ENCODE measurements around the gene YBX2. TPM values are rescaled to one million over a fixed set of nuclear protein-coding genes. Genes with fewer than 3 reads are reported as not detected.

Gene YBX2
- total RNA-seq, 1 donor from 2014 or later, result 0.75 TPM

DNA sequence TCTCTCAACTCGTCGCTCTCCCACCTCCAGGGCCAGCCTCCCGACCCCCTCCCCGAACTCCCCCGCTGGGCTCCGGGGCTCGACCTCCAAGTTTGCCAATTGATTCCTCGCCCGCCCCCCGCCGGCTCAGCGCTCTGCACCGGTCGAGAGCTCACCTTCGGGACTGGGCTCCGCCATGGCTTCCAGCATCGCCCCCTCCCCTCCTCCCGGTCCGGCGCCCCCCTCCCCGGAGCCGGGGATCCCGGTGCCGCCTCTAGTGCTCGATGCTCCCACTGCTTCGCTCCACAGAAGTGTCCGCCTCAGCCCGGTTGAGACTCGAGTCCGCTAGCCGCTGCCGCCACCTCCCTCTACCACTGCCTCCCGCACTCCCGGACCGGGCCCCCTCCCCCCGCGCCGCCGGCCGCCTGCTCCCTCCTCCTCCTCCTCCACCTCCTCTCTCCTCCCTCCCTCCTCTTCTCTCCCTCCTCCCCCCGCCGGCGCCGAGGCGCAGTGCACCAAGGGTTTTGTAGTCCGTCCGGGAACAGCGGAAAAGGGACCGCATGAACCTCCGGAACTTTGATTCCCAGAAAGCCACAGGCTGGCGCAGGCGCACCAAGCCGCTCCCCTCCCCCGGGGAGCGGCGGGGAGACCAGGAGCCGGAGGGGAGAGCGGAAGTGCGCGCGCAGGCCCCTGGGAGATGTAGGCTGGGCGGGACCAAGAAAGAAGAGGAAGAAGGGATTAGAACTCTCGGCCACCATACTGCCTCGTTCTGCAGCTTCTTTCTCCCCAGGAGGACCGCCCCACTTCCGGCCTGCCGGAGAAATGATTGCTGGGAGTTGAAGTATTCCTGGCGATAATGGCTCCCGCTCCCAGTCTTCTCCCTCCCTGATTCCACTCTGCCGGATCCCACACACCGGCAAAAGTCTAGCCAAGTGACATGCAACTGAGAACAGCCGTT lies 55.1 kb downstream of the YBX2 start, which contains the start of gene PHF23:
Gene PHF23, minus strand, starts transcription at position 367 of the 937 bp plus-strand sequence. Its CDS starts 178 bp downstream, at position 189.
- DNase-seq (peak; percentile 99), ATAC-seq (ENCODE audit: poor library complexity) (peak; percentile 76)
- intact Hi-C loops (cut with DNase I), result no loop called here

DNA sequence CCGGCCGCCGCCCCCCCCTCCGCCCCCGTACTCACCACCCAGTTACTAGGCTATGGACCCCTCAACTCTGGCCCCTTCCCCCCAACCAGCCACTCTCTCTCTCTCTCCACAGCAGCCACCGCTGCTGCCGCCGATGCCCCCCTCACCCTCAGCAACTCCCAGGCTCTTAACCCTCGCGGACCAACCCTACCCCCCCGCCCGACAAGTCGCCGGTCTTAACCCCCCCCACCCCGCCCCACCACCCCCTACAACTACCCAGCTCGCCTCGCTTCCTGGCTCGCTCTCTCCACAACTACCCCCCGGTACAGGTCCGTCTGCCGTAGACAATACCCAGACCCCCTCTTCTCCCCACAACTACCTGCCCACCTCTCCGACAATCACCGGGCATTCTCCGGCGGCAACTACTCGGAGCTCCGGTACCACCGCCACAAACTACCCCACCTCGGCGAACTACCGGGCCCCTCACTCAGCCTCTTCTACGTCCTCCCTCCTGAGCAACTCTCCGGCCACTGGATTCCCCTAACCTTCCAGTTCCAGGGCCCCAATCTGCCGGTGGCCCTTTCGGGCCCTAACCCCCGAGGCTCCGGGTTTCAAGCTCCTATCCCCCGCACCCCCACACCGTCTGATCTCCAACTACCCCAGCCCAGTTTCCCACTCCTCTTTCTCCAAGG lies 55.9 kb downstream of the YBX2 start:
- DNase-seq (no peak), ATAC-seq (ENCODE audit: poor library complexity) (no peak)
- intact Hi-C loops (cut with DNase I), result no loop called here

Other genes starting within 250 kb of the YBX2 start
- 5.0 TPM for gene CLEC10A, start 214.4 kb downstream of the YBX2 start, total RNA-seq
- 0.40 TPM for gene ASGR2, start 179.8 kb downstream of the YBX2 start, total RNA-seq
- 0.19 TPM for gene ASGR1, start 115.3 kb downstream of the YBX2 start, total RNA-seq
- gene DLG4, start 74.8 kb downstream of the YBX2 start, total RNA-seq, result 20.4 TPM
- gene ACADVL, start 74.7 kb downstream of the YBX2 start, total RNA-seq, result 2,247 TPM
- 20.4 TPM for gene DVL2, start 60.1 kb downstream of the YBX2 start, total RNA-seq
- gene PHF23, start 55.2 kb downstream of the YBX2 start, total RNA-seq, result 19.4 TPM
- gene GABARAP, start 52.2 kb downstream of the YBX2 start, total RNA-seq, result 432 TPM
- 109 TPM for gene CTDNEP1, start 42.9 kb downstream of the YBX2 start, total RNA-seq
- gene ELP5, start 42.4 kb downstream of the YBX2 start, total RNA-seq, result 71.6 TPM
- 0.94 TPM for gene CLDN7, start 32.2 kb downstream of the YBX2 start, total RNA-seq
- 141 TPM for gene SLC2A4, start 12.9 kb downstream of the YBX2 start, total RNA-seq
- 295 TPM for gene EIF5A, start 13.0 kb upstream of the YBX2 start, total RNA-seq
- 68.8 TPM for gene GPS2, start 20.7 kb upstream of the YBX2 start, total RNA-seq
- 26.2 TPM for gene NEURL4, start 34.7 kb upstream of the YBX2 start, total RNA-seq
- 14.9 TPM for gene ACAP1, start 41.9 kb upstream of the YBX2 start, total RNA-seq
- 4.4 TPM for gene KCTD11, start 57.5 kb upstream of the YBX2 start, total RNA-seq
- not detected for gene TMEM95, start 60.5 kb upstream of the YBX2 start, total RNA-seq
- gene TNK1, start 86.5 kb upstream of the YBX2 start, total RNA-seq, result 2.1 TPM
- gene PLSCR3, start 99.9 kb upstream of the YBX2 start, total RNA-seq, result 14.0 TPM
- 61.5 TPM for gene TMEM256, start 109.5 kb upstream of the YBX2 start, total RNA-seq
- gene NLGN2, start 113.2 kb upstream of the YBX2 start, total RNA-seq, result 5.8 TPM
- gene SPEM1, start 125.7 kb upstream of the YBX2 start, total RNA-seq, result not detected
- gene SPEM2, start 131.0 kb upstream of the YBX2 start, total RNA-seq, result not detected
- not detected for gene SPEM3, start 134.2 kb upstream of the YBX2 start, total RNA-seq
- 1.7 TPM for gene TMEM102, start 140.8 kb upstream of the YBX2 start, total RNA-seq
- gene FGF11, start 144.9 kb upstream of the YBX2 start, total RNA-seq, result 9.8 TPM
- gene CHRNB1, start 150.4 kb upstream of the YBX2 start, total RNA-seq, result 9.8 TPM
- 60.3 TPM for gene ZBTB4, start 185.0 kb upstream of the YBX2 start, total RNA-seq
- not detected for gene SLC35G6, start 186.8 kb upstream of the YBX2 start, total RNA-seq
- gene POLR2A, start 189.7 kb upstream of the YBX2 start, total RNA-seq, result 32.9 TPM